ENCODE data around the gene LPCAT1. TPM values are rescaled to one million over a fixed set of nuclear protein-coding genes. Genes with fewer than 3 reads are reported as not detected.

The LPCAT1 gene
- total RNA-seq, 2 donors from 2014 or later, result 78.5 to 124 TPM

GRCh38 chr5:1414311-1415058 lies 109.3 kb downstream of the LPCAT1 start:
- H3K27ac ChIP-seq (ENCODE audit: low read depth, low read length), result no peak overlapping the region
- no peak for DNase-seq
- no peak for TF ChIP-seq CTCF (conservative IDR thresholded peaks at IDR 0.05)
- H3K4me3 ChIP-seq (ENCODE audit: low read length), result no peak overlapping the region
- no peak overlapping the region for H3K9ac ChIP-seq (ENCODE audit: extremely low read depth, low read length, poor library complexity, severe bottlenecking)
- Mint-ChIP-seq H3K27ac (no peak overlapping the region), H3K4me3 (no peak overlapping the region), H3K9me3 (no peaks in the 10 kb centered on the region), H3K36me3 (ENCODE audit: low read depth) (no peaks in the 10 kb centered on the region), H3K4me1 (no peaks in the 10 kb centered on the region), H3K27me3 (ENCODE audit: insufficient read depth) (no peaks in the 10 kb centered on the region)
- H3K27me3 ChIP-seq (ENCODE audit: control insufficient read depth, insufficient read depth, low read length, poor library complexity, severe bottlenecking), result no peaks in the 10 kb centered on the region
- H3K36me3 ChIP-seq (ENCODE audit: control insufficient read depth, insufficient read depth, low read length), result no peaks in the 10 kb centered on the region
- H3K4me1 ChIP-seq (ENCODE audit: control insufficient read depth, insufficient read depth, low read length), result no peaks in the 10 kb centered on the region
- 82 to 87% methylated on average over 14 to 23 of the region's 27 CpGs for WGBS, 2 experiments (ENCODE audit: insufficient coverage in 1 of 2, insufficient read length in 1 of 2)
- no peaks in the 10 kb centered on the region for H3K9me3 ChIP-seq (ENCODE audit: control insufficient read depth, low read length)

DNA sequence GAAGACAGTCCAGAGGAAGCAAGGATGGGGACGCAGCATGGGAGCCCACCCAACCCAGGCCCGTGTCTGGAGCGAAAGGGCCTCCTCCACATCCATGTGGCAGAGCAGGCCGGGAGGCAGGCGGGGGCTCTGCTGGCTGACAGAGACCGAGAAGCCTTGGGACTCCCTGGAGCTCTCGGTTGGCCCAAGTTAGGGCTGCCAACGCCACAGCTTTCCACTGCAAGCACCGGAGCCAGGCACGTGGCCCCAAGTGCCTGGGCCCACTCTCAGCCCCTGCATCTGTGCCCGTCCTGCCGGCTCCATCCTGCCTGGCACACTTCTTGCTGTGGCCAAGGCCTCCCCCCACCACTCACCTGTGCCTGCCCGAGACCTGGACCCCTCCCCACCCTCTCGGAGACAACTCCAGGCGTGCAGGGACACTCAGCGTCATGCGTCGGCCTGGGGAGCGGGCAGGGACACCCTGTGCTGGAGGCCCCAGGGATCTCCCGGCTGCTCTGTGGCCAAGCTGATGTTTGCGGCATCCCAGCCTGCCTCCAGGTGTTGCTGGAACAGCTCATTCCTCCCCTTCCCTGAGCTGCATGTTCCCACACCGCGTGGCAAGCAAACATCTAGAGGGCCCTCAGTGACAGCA lies 110.0 kb downstream of the LPCAT1 start:
- H3K4me1 ChIP-seq (ENCODE audit: control insufficient read depth, insufficient read depth, low read length), result no peaks in the 10 kb centered on the region
- TF ChIP-seq CTCF (conservative IDR thresholded peaks at IDR 0.05), result no peak
- no peaks in the 10 kb centered on the region for H3K27me3 Mint-ChIP-seq (ENCODE audit: insufficient read depth)
- no peak for DNase-seq
- 89 to 91% methylated on average over 17 to 23 of the region's 23 CpGs for WGBS, 2 experiments (ENCODE audit: insufficient coverage in 1 of 2, insufficient read length in 1 of 2)
- H3K9ac ChIP-seq (ENCODE audit: extremely low read depth, low read length, poor library complexity, severe bottlenecking), result no peak overlapping the region
- no peaks in the 10 kb centered on the region for H3K36me3 ChIP-seq (ENCODE audit: control insufficient read depth, insufficient read depth, low read length)
- H3K27ac Mint-ChIP-seq, result no peak overlapping the region
- H3K27me3 ChIP-seq (ENCODE audit: control insufficient read depth, insufficient read depth, low read length, poor library complexity, severe bottlenecking), result no peaks in the 10 kb centered on the region
- H3K4me3 Mint-ChIP-seq, result no peak overlapping the region
- H3K4me3 ChIP-seq (ENCODE audit: low read length), result no peak overlapping the region
- H3K36me3 Mint-ChIP-seq (ENCODE audit: low read depth), result no peaks in the 10 kb centered on the region
- H3K9me3 Mint-ChIP-seq, result no peaks in the 10 kb centered on the region
- no peaks in the 10 kb centered on the region for H3K4me1 Mint-ChIP-seq
- no peaks in the 10 kb centered on the region for H3K9me3 ChIP-seq (ENCODE audit: control insufficient read depth, low read length)
- H3K27ac ChIP-seq (ENCODE audit: low read depth, low read length), result no peak overlapping the region

DNA sequence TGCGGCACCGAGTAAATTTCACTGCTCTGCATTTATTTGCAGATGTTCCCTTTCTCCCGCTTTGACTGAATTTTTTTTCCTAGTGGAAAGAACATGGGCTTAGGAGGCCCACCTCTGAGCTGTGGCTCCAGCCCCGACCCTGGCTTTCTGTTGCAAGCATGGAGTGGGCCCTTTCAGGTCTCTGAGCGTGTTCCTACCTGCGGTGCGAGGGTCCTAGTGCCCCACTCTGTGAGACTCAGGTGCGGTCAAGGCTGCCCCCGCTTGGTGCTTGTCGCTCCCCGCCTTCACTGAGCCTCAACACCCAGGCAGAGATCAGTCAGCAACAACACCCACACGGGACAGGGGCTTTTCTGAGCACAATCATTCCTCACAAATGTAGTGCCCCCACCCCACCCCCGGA lies 110.5 kb downstream of the LPCAT1 start:
- no peaks in the 10 kb centered on the region for H3K4me1 ChIP-seq (ENCODE audit: control insufficient read depth, insufficient read depth, low read length)
- Mint-ChIP-seq H3K27me3 (ENCODE audit: insufficient read depth) (no peaks in the 10 kb centered on the region), H3K4me1 (no peaks in the 10 kb centered on the region), H3K27ac (no peak overlapping the region), H3K9me3 (no peaks in the 10 kb centered on the region), H3K36me3 (ENCODE audit: low read depth) (no peaks in the 10 kb centered on the region), H3K4me3 (no peak overlapping the region)
- H3K27me3 ChIP-seq (ENCODE audit: control insufficient read depth, insufficient read depth, low read length, poor library complexity, severe bottlenecking), result no peaks in the 10 kb centered on the region
- no peaks in the 10 kb centered on the region for H3K9me3 ChIP-seq (ENCODE audit: control insufficient read depth, low read length)
- no peak overlapping the region for H3K4me3 ChIP-seq (ENCODE audit: low read length)
- no peaks in the 10 kb centered on the region for H3K36me3 ChIP-seq (ENCODE audit: control insufficient read depth, insufficient read depth, low read length)
- H3K27ac ChIP-seq (ENCODE audit: low read depth, low read length), result no peak overlapping the region
- DNase-seq, result no peak
- no peak for TF ChIP-seq CTCF (conservative IDR thresholded peaks at IDR 0.05)
- WGBS, 2 experiments (ENCODE audit: insufficient coverage in 1 of 2, insufficient read length in 1 of 2), result 76 to 77% methylated on average over 8 to 13 of the region's 13 CpGs
- H3K9ac ChIP-seq (ENCODE audit: extremely low read depth, low read length, poor library complexity, severe bottlenecking), result no peak overlapping the region

Measured in endodermal cell (in vitro differentiated cells).